GM20000 (cell line): ENCODE results near the gene GRIK4.
A peak's percentile ranks its signal among the peaks of the same experiment; 100 is the strongest.

Source experiments
- DNase-seq: peaks from one replicate; pipeline ENCODE4 v3.0.0; 2012; ENCODE audit warnings: low spot score
- CTCF ChIP-seq: IDR thresholded peaks from 2 replicates; pipeline ENCODE4 v1.5.1; 2012; ENCODE audit warnings: mild to moderate bottlenecking, control low read depth; ENCODE audit errors: extremely low read depth, missing control alignments

Gene GRIK4

GRCh38 chr11:120712881-120713280, 201.3 kb downstream of the GRIK4 start:
- no peak for DNase-seq
- TF ChIP-seq CTCF, result no peak

GRCh38 chr11:120713296-120713695, 201.7 kb downstream of the GRIK4 start:
- no peak for DNase-seq
- TF ChIP-seq CTCF, result no peak

- DNase-seq, result no peak
- no peak for TF ChIP-seq CTCF
Measured at GRCh38 chr11:120714438-120714837, 202.9 kb downstream of the GRIK4 start.

- peak; percentile 25 for TF ChIP-seq CTCF
- DNase-seq, result peak; percentile 59
Measured at GRCh38 chr11:120715239-120715638, 203.7 kb downstream of the GRIK4 start.

GRCh38 chr11:120717042-120717441, 205.5 kb downstream of the GRIK4 start:
- no peak for TF ChIP-seq CTCF
- no peak for DNase-seq

- DNase-seq, result no peak
- TF ChIP-seq CTCF, result no peak
Measured at GRCh38 chr11:120717623-120718022, 206.1 kb downstream of the GRIK4 start.

GRCh38 chr11:120718171-120718570, 206.6 kb downstream of the GRIK4 start:
- DNase-seq, result no peak
- no peak for TF ChIP-seq CTCF
